Measurements from ENCODE around the gene PAK2.

GRCh38 chr3:196721097-196721496, 18.6 kb upstream of the PAK2 start:
- no peak for TF ChIP-seq CTCF (conservative IDR thresholded peaks at IDR 0.05; ENCODE audit: low read depth, low read length)
- TF ChIP-seq EZH2 (IDR thresholded peaks at IDR 0.05; ENCODE audit: low read length, unreplicated experiment) = no peak
- no peak for TF ChIP-seq EZH2phosphoT487 (IDR thresholded peaks at IDR 0.05; ENCODE audit: borderline replicate concordance, low read length)
